ENCODE data around the gene ABCC3.

ABCC3 gene

DNA sequence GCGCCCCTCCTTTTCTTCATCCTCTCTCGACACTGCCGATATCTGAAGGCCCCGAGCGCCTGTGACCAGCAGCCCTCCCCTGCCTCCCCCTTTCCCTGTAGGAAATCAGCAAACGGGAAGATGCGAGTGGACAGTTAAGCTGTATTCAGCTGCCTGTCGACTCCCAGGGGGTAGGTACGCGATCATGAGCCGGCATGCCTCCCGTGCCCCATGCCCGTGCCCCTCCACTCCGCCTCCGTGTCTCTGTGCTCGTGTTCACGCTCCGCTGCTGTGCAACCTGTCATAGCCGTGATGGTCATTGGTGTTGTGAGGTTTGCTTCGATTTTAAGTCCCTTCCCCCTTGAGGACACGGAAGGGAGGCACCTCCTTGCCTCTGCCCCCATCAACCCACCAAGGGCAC, 39.8 kb upstream of the ABCC3 start:
- DNase-seq (ENCODE audit: extremely low spot score), result no peak
- POLR2A ChIA-PET, result no interaction called here
- TF ChIP-seq FOXM1 (IDR thresholded peaks at IDR 0.05; ENCODE audit: borderline replicate concordance), result no peak
- TF ChIP-seq TARDBP (IDR thresholded peaks at IDR 0.05), result no peak
- no peak for TF ChIP-seq ZNF384 (IDR thresholded peaks at IDR 0.05)
- no peak for TF ChIP-seq SP1 (IDR thresholded peaks at IDR 0.05)
- no peak for TF ChIP-seq FOXK2 (IDR thresholded peaks at IDR 0.05)
- TF ChIP-seq NFRKB (IDR thresholded peaks at IDR 0.05), result no peak
- TF ChIP-seq ARNT (IDR thresholded peaks at IDR 0.05), result no peak
- no peak for TF ChIP-seq L3MBTL2 (conservative IDR thresholded peaks at IDR 0.05)
- no peak for TF ChIP-seq LEF1 (IDR thresholded peaks at IDR 0.05; ENCODE audit: borderline replicate concordance)
- no peak for TF ChIP-seq CTBP1 (IDR thresholded peaks at IDR 0.05; ENCODE audit: borderline replicate concordance)
- CTCF ChIA-PET, result no interaction called here

DNA sequence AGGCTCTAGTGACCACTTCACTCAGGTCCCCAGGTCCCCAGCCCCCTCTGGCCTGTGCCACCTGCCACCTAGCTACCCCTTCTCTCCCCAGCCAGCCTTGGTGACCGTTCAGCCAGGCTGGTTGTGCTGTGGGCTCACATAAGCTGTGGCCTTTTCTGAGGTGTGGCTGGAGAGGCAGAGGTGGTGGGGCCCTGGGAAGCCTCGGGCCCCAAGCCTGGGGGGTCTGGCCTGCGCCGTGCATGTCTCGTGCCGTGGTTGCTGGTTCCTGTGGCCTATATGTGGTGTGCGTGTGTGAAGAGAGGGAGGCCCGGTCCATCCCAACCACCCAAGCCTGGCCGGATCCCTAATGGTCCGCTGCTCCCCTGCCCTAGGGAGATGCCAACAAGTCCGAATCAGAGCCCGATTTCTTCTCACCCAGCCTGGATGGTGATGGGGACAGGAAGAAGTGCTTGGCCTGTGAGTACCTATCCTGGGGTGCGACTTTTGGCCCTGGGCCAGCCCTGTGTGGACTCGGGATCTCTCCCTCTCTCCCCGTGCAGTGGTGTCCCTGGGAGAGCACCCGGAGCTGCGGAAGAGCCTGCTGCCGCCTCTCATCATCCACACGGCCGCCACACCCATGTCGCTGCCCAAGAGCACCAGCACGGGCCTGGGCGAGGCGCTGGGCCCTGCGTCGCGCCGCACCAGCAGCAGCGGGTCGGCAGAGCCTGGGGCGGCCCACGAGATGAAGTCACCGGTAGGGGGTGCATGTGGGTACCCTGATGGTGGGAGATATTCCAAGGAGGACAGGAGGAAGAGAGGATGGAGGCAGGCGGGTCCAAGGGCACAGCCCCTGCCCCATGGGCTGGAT, 38.3 kb upstream of the ABCC3 start:
- CTCF ChIA-PET, result no interaction called here
- POLR2A ChIA-PET, result no interaction called here
- no peak for DNase-seq (ENCODE audit: extremely low spot score)
- TF ChIP-seq ELF4 (IDR thresholded peaks at IDR 0.05), result no peak
- TF ChIP-seq NFRKB (IDR thresholded peaks at IDR 0.05), result no peak
- TF ChIP-seq, protein P1, sequence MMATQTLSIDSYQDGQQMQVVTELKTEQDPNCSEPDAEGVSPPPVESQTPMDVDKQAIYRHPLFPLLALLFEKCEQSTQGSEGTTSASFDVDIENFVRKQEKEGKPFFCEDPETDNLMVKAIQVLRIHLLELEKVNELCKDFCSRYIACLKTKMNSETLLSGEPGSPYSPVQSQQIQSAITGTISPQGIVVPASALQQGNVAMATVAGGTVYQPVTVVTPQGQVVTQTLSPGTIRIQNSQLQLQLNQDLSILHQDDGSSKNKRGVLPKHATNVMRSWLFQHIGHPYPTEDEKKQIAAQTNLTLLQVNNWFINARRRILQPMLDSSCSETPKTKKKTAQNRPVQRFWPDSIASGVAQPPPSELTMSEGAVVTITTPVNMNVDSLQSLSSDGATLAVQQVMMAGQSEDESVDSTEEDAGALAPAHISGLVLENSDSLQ (IDR thresholded peaks at IDR 0.05), result no peak
- TF ChIP-seq ARNT (IDR thresholded peaks at IDR 0.05), result no peak
- no peak for TF ChIP-seq L3MBTL2 (conservative IDR thresholded peaks at IDR 0.05)
- no peak for TF ChIP-seq FOXA1 (IDR thresholded peaks at IDR 0.05)
- no peak for TF ChIP-seq TARDBP (IDR thresholded peaks at IDR 0.05)
- no peak for TF ChIP-seq FOXM1 (IDR thresholded peaks at IDR 0.05; ENCODE audit: borderline replicate concordance)
- no peak for TF ChIP-seq BHLHE40 (IDR thresholded peaks at IDR 0.05; ENCODE audit: borderline replicate concordance)
- no peak for TF ChIP-seq FOXK2 (IDR thresholded peaks at IDR 0.05)
- no peak for TF ChIP-seq LEF1 (IDR thresholded peaks at IDR 0.05; ENCODE audit: borderline replicate concordance)

DNA sequence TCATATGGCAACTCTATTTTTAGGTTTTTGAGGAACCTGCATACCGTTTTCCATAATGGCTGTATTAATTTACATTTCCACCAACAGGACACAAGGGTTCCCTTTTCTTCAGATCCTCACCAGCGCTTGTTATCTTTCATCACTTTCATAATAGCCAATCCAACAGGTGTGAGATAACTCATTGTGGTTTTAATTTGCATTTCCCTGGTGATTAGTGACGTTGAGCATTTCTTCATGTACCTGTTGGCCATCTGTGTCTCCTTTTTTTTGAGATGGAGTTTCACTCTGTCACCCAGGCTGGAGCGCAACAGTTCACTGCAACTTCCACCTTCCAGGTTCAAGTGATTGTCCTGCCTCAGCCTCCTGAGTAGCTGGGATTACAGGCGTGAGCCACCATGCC, 36.2 kb upstream of the ABCC3 start:
- CTCF ChIA-PET, result no interaction called here
- TF ChIP-seq BHLHE40 (IDR thresholded peaks at IDR 0.05; ENCODE audit: borderline replicate concordance) (no peak), FOXK2 (IDR thresholded peaks at IDR 0.05) (no peak), HDGF (IDR thresholded peaks at IDR 0.05; ENCODE audit: borderline replicate concordance) (no peak), ELF4 (IDR thresholded peaks at IDR 0.05) (no peak), FOXA1 (IDR thresholded peaks at IDR 0.05) (no peak), SP1 (IDR thresholded peaks at IDR 0.05) (no peak), ARNT (IDR thresholded peaks at IDR 0.05) (no peak), NFRKB (IDR thresholded peaks at IDR 0.05) (no peak), L3MBTL2 (conservative IDR thresholded peaks at IDR 0.05) (no peak), LEF1 (IDR thresholded peaks at IDR 0.05; ENCODE audit: borderline replicate concordance) (no peak), TARDBP (IDR thresholded peaks at IDR 0.05) (no peak), ZNF384 (IDR thresholded peaks at IDR 0.05) (no peak), CTBP1 (IDR thresholded peaks at IDR 0.05; ENCODE audit: borderline replicate concordance) (no peak), SUZ12 (IDR thresholded peaks at IDR 0.05) (no peak), FOXM1 (IDR thresholded peaks at IDR 0.05; ENCODE audit: borderline replicate concordance) (no peak)
- TF ChIP-seq, protein P1 (IDR thresholded peaks at IDR 0.05), result no peak
- DNase-seq (ENCODE audit: extremely low spot score), result no peak
- POLR2A ChIA-PET, result interaction anchor here (0.7 kb wide), 1 partner anchor 14 kb away, joined by 3 read pairs; no protein-coding TSS in a partner anchor

DNA sequence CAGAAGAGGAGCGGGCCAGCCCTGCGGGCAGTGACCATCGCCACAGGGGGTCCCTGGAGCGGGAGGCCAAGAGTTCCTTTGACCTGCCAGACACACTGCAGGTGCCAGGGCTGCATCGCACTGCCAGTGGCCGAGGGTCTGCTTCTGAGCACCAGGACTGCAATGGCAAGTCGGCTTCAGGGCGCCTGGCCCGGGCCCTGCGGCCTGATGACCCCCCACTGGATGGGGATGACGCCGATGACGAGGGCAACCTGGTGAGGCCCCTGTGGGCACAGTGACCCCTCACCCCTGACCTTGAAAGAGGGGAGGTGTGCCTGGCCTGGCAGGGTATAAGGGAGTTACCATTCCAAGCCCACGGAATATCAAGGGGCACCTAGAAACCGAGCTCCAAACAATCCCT, 35.1 kb upstream of the ABCC3 start:
- POLR2A ChIA-PET, result no interaction called here
- CTCF ChIA-PET, result interaction anchor here (1.0 kb wide), 1 partner anchor 9 kb away, joined by 3 read pairs; no protein-coding TSS in a partner anchor
- no peak for DNase-seq (ENCODE audit: extremely low spot score)
- TF ChIP-seq BHLHE40 (IDR thresholded peaks at IDR 0.05; ENCODE audit: borderline replicate concordance) (no peak), ARNT (IDR thresholded peaks at IDR 0.05) (no peak), FOXM1 (IDR thresholded peaks at IDR 0.05; ENCODE audit: borderline replicate concordance) (no peak), TARDBP (IDR thresholded peaks at IDR 0.05) (no peak), SUZ12 (IDR thresholded peaks at IDR 0.05) (no peak), L3MBTL2 (conservative IDR thresholded peaks at IDR 0.05) (no peak), NFRKB (IDR thresholded peaks at IDR 0.05) (no peak), FOXK2 (IDR thresholded peaks at IDR 0.05) (no peak), ELF4 (IDR thresholded peaks at IDR 0.05) (no peak), CTBP1 (IDR thresholded peaks at IDR 0.05; ENCODE audit: borderline replicate concordance) (no peak), SP1 (IDR thresholded peaks at IDR 0.05) (no peak), HDGF (IDR thresholded peaks at IDR 0.05; ENCODE audit: borderline replicate concordance) (no peak), ZNF384 (IDR thresholded peaks at IDR 0.05) (no peak), LEF1 (IDR thresholded peaks at IDR 0.05; ENCODE audit: borderline replicate concordance) (no peak), FOXA1 (IDR thresholded peaks at IDR 0.05) (no peak)
- TF ChIP-seq, protein P1 (IDR thresholded peaks at IDR 0.05), result no peak

DNA sequence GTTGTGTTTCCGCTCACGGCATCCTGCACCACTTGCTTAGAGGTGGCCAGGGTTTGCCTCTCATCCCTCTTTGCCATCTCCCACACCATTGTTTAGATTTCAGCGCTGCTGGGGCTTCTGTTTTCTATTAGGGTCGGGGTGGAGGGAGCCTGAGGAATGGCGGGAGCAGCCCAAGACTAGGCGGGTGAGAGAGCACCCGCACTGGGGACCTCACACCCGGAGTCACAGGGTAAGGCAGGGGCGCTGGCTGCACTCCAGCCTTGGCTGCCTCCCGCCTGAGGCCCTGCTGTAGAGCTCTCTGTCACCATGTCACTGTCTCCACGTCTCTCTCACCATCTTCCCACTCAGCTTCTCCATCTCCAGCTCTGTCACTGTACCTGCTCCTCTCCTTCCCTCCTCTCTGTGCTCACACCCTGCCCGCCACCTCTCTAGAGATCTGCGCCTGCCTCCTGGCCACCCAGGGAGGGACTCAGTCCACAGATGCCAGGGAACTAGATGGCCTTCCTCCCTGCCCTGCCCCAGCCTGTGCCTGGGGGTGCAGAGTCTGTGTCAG, 32.8 kb upstream of the ABCC3 start:
- POLR2A ChIA-PET, result interaction anchor here (0.8 kb wide), 1 partner anchor 9 kb away, joined by 3 read pairs; no protein-coding TSS in a partner anchor
- DNase-seq (ENCODE audit: extremely low spot score), result no peak
- TF ChIP-seq FOXM1 (IDR thresholded peaks at IDR 0.05; ENCODE audit: borderline replicate concordance), result no peak
- no peak for TF ChIP-seq SP1 (IDR thresholded peaks at IDR 0.05)
- TF ChIP-seq, protein P1 (IDR thresholded peaks at IDR 0.05), result no peak
- no peak for TF ChIP-seq HDGF (IDR thresholded peaks at IDR 0.05; ENCODE audit: borderline replicate concordance)
- TF ChIP-seq FOXA1 (IDR thresholded peaks at IDR 0.05), result no peak
- TF ChIP-seq ARNT (IDR thresholded peaks at IDR 0.05), result no peak
- TF ChIP-seq ZNF384 (IDR thresholded peaks at IDR 0.05), result no peak
- TF ChIP-seq LEF1 (IDR thresholded peaks at IDR 0.05; ENCODE audit: borderline replicate concordance), result no peak
- TF ChIP-seq NFRKB (IDR thresholded peaks at IDR 0.05), result no peak
- TF ChIP-seq CTBP1 (IDR thresholded peaks at IDR 0.05; ENCODE audit: borderline replicate concordance), result no peak
- no peak for TF ChIP-seq BHLHE40 (IDR thresholded peaks at IDR 0.05; ENCODE audit: borderline replicate concordance)
- CTCF ChIA-PET, result no interaction called here

Measured in HEK293T (cell line).